Measurements from ENCODE around the gene CLDN22.

- TF ChIP-seq POLR2AphosphoS5 (IDR thresholded peaks at IDR 0.05; ENCODE audit: low read depth, low read length), result no peak
- no peak for TF ChIP-seq POLR2A (IDR thresholded peaks at IDR 0.05; ENCODE audit: low read depth, low read length)
- no peak for TF ChIP-seq TAF1 (IDR thresholded peaks at IDR 0.05; ENCODE audit: low read depth, low read length)
- TF ChIP-seq PAX5 (IDR thresholded peaks at IDR 0.05; ENCODE audit: insufficient read depth, low read length, severe bottlenecking), result no peak
- TF ChIP-seq SPI1 (IDR thresholded peaks at IDR 0.05; ENCODE audit: low read depth, low read length), result no peak
Observed at GRCh38 chr4:183360161-183360919, 40.3 kb upstream of the CLDN22 start.
